Measurements from ENCODE around the gene DPY19L3.
"Not testable (repeated sequence)": the region's sequence is repeated elsewhere in the genome, so short reads cannot be mapped to it uniquely, and the experiment has no call there.

DPY19L3 gene

GRCh38 chr19:32447534-32447933 lies 42.0 kb downstream of the DPY19L3 start:
- not testable (repeated sequence) for DNase-seq

GRCh38 chr19:32448026-32448425 lies 42.5 kb downstream of the DPY19L3 start:
- no peak for DNase-seq

- no peak for DNase-seq
Observed at GRCh38 chr19:32450217-32450616, 44.6 kb downstream of the DPY19L3 start.

GRCh38 chr19:32453736-32454135 lies 48.2 kb downstream of the DPY19L3 start:
- no peak for DNase-seq

GRCh38 chr19:32456406-32456805 lies 50.8 kb downstream of the DPY19L3 start:
- DNase-seq, result no peak

- DNase-seq, result no peak
Observed at GRCh38 chr19:32457571-32458158, 52.1 kb downstream of the DPY19L3 start.

GRCh38 chr19:32458500-32459123 lies 53.0 kb downstream of the DPY19L3 start:
- no peak for DNase-seq

GRCh38 chr19:32459204-32459865 lies 53.8 kb downstream of the DPY19L3 start:
- no peak for DNase-seq

- no peak for DNase-seq
Observed at GRCh38 chr19:32460476-32460875, 54.9 kb downstream of the DPY19L3 start.

- DNase-seq, result no peak
Observed at GRCh38 chr19:32464279-32464678, 58.7 kb downstream of the DPY19L3 start.

- no peak for DNase-seq
Observed at GRCh38 chr19:32465176-32465575, 59.6 kb downstream of the DPY19L3 start.

- no peak for DNase-seq
Observed at GRCh38 chr19:32469795-32470194, 64.2 kb downstream of the DPY19L3 start.

GRCh38 chr19:32471095-32471494 lies 65.5 kb downstream of the DPY19L3 start:
- DNase-seq, result no peak

- DNase-seq, result no peak
Observed at GRCh38 chr19:32471811-32472210, 66.2 kb downstream of the DPY19L3 start.

GRCh38 chr19:32475141-32476031 lies 69.8 kb downstream of the DPY19L3 start:
- DNase-seq, result no peak

- no peak for DNase-seq
Observed at GRCh38 chr19:32476032-32476350, 70.4 kb downstream of the DPY19L3 start.

GRCh38 chr19:32480321-32480720 lies 74.8 kb downstream of the DPY19L3 start:
- DNase-seq, result no peak

GRCh38 chr19:32483574-32483973 lies 78.0 kb downstream of the DPY19L3 start:
- DNase-seq, result no peak

GRCh38 chr19:32489971-32490370 lies 84.4 kb downstream of the DPY19L3 start:
- no peak for DNase-seq

GRCh38 chr19:32497391-32497790 lies 91.8 kb downstream of the DPY19L3 start:
- DNase-seq, result no peak

- no peak for DNase-seq
Observed at GRCh38 chr19:32498648-32499200, 93.2 kb downstream of the DPY19L3 start.

- not testable (repeated sequence) for DNase-seq
Observed at GRCh38 chr19:32512498-32512897, 106.9 kb downstream of the DPY19L3 start.

GRCh38 chr19:32519023-32519422 lies 113.5 kb downstream of the DPY19L3 start:
- DNase-seq, result no peak

All from kidney glomerular epithelial cell (primary cell).